SK-N-SH treated with all-trans-retinoic acid at 6 μM for 48 hours (cell line): ENCODE results near the gene SEC61A2.

ENCODE experiments used
- ATAC-seq: fragments of 200-7000 bp; cut with Tn5 transposase; 3 replicates; pipeline ENCODE4 v1.9.1; 2020; ENCODE audit warnings: mild to moderate bottlenecking, moderate library complexity
- BACH2 ChIP-seq: fragments of 250-450 bp; sonication (Bioruptor Pico); IDR thresholded peaks from 2 replicates; pipeline ENCODE4 v1.9.0; 2021; ENCODE audit warnings: mild to moderate bottlenecking, borderline replicate concordance
- CSDC2 ChIP-seq: fragments of 250-450 bp; sonication (Bioruptor Pico); IDR thresholded peaks from 2 replicates; pipeline ENCODE4 v1.5.0; 2020; ENCODE audit warnings: mild to moderate bottlenecking, moderate library complexity
- ESRRG ChIP-seq: fragments of 250-450 bp; sonication (Bioruptor Pico); IDR thresholded peaks from 2 replicates; pipeline ENCODE4 v1.6.1; 2021; ENCODE audit warnings: mild to moderate bottlenecking
- GLIS3 ChIP-seq: fragments of 250-450 bp; sonication (Bioruptor Pico); IDR thresholded peaks from 2 replicates; pipeline ENCODE4 v1.5.0; 2020; ENCODE audit warnings: mild to moderate bottlenecking, moderate library complexity
- ISL1 ChIP-seq: fragments of 250-450 bp; sonication (Bioruptor Pico); IDR thresholded peaks from 2 replicates; pipeline ENCODE4 v2.1.2; 2022; ENCODE audit warnings: mild to moderate bottlenecking, moderate library complexity
- OSR1 ChIP-seq: fragments of 250-450 bp; sonication (Bioruptor Pico); IDR thresholded peaks from 2 replicates; pipeline ENCODE4 v1.8.0; 2022; ENCODE audit warnings: moderate library complexity, mild to moderate bottlenecking, inconsistent platforms
- PPARA ChIP-seq: fragments of 250-450 bp; sonication (Bioruptor Pico); IDR thresholded peaks from 2 replicates; pipeline ENCODE4 v1.5.0; 2020; ENCODE audit warnings: mild to moderate bottlenecking, borderline replicate concordance
- RARB ChIP-seq: fragments of 250-450 bp; sonication (Bioruptor Pico); IDR thresholded peaks from 2 replicates; pipeline ENCODE4 v1.8.0; 2021; ENCODE audit warnings: mild to moderate bottlenecking, moderate library complexity
- SNAI2 ChIP-seq: fragments of 250-450 bp; sonication (Bioruptor Pico); IDR thresholded peaks from 2 replicates; pipeline ENCODE4 v1.5.0; 2020; ENCODE audit warnings: mild to moderate bottlenecking, moderate library complexity
- TCF4 ChIP-seq: fragments of 250-450 bp; sonication (Bioruptor Pico); IDR thresholded peaks from 2 replicates; pipeline ENCODE4 v1.8.0; 2021; ENCODE audit warnings: mild to moderate bottlenecking, moderate library complexity, borderline replicate concordance
- ZC3H10 ChIP-seq: fragments of 250-450 bp; sonication (Bioruptor Pico); IDR thresholded peaks from 2 replicates; pipeline ENCODE4 v1.5.1; 2021; ENCODE audit warnings: mild to moderate bottlenecking, moderate library complexity
- ZFP3 ChIP-seq: fragments of 250-450 bp; sonication (Bioruptor Pico); IDR thresholded peaks from 2 replicates; pipeline ENCODE4 v1.5.0; 2020; ENCODE audit warnings: mild to moderate bottlenecking, moderate library complexity
- ZFP30 ChIP-seq: fragments of 450-650 bp; formaldehyde crosslinking; IDR thresholded peaks from 2 replicates; pipeline ENCODE4 v1.5.0; 2022; ENCODE audit warnings: mild to moderate bottlenecking, moderate library complexity
- ZNF565 ChIP-seq: fragments of 450-650 bp; formaldehyde crosslinking; conservative IDR thresholded peaks from 2 replicates; pipeline ENCODE4 v1.5.0; 2020; ENCODE audit warnings: low read depth, mild to moderate bottlenecking, moderate library complexity
- ZNF70 ChIP-seq: fragments of 450-650 bp; formaldehyde crosslinking; IDR thresholded peaks from 2 replicates; pipeline ENCODE4 v1.5.0; 2020; ENCODE audit warnings: mild to moderate bottlenecking, moderate library complexity
- ZNF8 ChIP-seq: fragments of 450-650 bp; formaldehyde crosslinking; IDR thresholded peaks from 2 replicates; pipeline ENCODE4 v1.5.0; 2020; ENCODE audit warnings: mild to moderate bottlenecking, moderate library complexity
- TF ChIP-seq, protein P1 (sequence below): fragments of 250-450 bp; sonication (Bioruptor Pico); IDR thresholded peaks from 2 replicates; pipeline ENCODE4 v1.8.0; 2020; ENCODE audit warnings: mild to moderate bottlenecking, moderate library complexity, borderline replicate concordance
- TF ChIP-seq, protein P2 (sequence below): fragments of 250-450 bp; sonication (Bioruptor Pico); IDR thresholded peaks from 2 replicates; pipeline ENCODE4 v1.5.1; 2020; ENCODE audit warnings: low read depth, mild to moderate bottlenecking, moderate library complexity
- TF ChIP-seq, protein P3 (sequence below): fragments of 250-450 bp; sonication (Bioruptor Pico); IDR thresholded peaks from 2 replicates; pipeline ENCODE4 v1.5.0; 2020; ENCODE audit warnings: mild to moderate bottlenecking, moderate library complexity
- TF ChIP-seq, protein P4 (sequence below): fragments of 250-450 bp; sonication (Bioruptor Pico); IDR thresholded peaks from 2 replicates; pipeline ENCODE4 v1.8.0; 2021; ENCODE audit warnings: low read depth, mild to moderate bottlenecking, moderate library complexity, borderline replicate concordance
- TF ChIP-seq, protein P5 (sequence below): fragments of 250-450 bp; sonication (Bioruptor Pico); IDR thresholded peaks from 2 replicates; pipeline ENCODE4 v1.5.1; 2021; ENCODE audit warnings: mild to moderate bottlenecking, moderate library complexity

SEC61A2 gene

DNA sequence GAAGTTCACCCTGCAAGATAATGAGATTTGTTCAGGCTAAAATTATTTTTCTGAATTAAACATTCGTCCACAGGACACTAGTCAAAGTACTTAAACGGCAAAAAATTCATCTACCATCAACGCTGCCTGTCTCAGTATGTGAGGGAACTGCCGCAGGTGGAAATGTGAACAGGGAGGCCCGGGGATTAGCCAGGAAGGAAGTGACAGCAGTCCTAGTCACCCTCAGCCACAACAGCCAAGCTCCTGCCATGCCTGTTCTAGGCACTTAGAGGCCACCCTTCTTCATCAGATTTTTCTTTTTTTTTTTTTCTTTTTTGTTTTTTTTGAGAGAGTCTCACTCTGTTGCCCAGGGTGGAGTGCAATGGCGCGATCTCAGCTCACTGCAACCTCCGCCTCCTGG is 56.8 kb downstream of the SEC61A2 start:
- ATAC-seq, result no peak
- TF ChIP-seq, protein P1, sequence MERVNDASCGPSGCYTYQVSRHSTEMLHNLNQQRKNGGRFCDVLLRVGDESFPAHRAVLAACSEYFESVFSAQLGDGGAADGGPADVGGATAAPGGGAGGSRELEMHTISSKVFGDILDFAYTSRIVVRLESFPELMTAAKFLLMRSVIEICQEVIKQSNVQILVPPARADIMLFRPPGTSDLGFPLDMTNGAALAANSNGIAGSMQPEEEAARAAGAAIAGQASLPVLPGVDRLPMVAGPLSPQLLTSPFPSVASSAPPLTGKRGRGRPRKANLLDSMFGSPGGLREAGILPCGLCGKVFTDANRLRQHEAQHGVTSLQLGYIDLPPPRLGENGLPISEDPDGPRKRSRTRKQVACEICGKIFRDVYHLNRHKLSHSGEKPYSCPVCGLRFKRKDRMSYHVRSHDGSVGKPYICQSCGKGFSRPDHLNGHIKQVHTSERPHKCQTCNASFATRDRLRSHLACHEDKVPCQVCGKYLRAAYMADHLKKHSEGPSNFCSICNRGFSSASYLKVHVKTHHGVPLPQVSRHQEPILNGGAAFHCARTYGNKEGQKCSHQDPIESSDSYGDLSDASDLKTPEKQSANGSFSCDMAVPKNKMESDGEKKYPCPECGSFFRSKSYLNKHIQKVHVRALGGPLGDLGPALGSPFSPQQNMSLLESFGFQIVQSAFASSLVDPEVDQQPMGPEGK (CRISPR knock-in tag), result no peak
- no peak for TF ChIP-seq ZFP3 (CRISPR knock-in tag)
- TF ChIP-seq, protein P2, sequence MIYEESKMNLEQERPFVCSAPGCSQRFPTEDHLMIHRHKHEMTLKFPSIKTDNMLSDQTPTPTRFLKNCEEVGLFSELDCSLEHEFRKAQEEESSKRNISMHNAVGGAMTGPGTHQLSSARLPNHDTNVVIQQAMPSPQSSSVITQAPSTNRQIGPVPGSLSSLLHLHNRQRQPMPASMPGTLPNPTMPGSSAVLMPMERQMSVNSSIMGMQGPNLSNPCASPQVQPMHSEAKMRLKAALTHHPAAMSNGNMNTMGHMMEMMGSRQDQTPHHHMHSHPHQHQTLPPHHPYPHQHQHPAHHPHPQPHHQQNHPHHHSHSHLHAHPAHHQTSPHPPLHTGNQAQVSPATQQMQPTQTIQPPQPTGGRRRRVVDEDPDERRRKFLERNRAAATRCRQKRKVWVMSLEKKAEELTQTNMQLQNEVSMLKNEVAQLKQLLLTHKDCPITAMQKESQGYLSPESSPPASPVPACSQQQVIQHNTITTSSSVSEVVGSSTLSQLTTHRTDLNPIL (CRISPR knock-in tag), result no peak

DNA sequence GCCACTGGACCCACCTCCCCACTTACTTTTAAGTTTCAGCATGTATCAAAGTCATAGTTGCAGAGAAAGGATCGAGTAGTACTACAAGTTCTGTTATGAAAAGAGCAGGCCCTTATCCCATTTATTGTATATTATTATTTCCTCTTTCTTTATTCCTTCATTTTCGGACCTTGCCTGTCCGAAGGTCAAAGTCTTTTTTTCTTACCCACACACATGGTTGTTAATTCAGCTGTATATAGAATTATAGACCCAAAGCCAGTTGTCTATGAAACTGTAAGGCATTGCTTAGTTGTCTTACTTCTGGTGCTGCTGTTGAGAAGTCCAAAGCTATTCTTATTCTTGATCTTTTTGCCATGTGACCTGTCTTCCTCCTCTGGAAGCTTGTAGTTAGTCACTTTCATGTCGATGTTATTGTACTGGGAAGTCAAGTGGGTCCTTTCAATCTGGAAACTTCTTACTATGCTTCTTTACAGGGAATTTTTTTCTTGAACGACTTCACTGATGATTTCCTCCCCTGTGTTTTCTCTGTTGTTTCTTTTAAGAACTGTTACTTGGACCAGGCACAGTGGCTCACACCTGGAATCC is 57.9 kb downstream of the SEC61A2 start:
- ATAC-seq, result no peak
- TF ChIP-seq PPARA (CRISPR knock-in tag) (no peak), ESRRG (CRISPR knock-in tag) (no peak), CSDC2 (CRISPR knock-in tag) (no peak), ZC3H10 (CRISPR knock-in tag) (no peak), ZFP30 (CRISPR knock-in tag) (no peak), RARB (CRISPR knock-in tag) (no peak), ZNF565 (no peak), SNAI2 (CRISPR knock-in tag) (no peak), GLIS3 (CRISPR knock-in tag) (no peak), BACH2 (CRISPR knock-in tag) (no peak), OSR1 (CRISPR knock-in tag) (no peak), ZNF70 (no peak), ISL1 (CRISPR knock-in tag) (no peak), TCF4 (CRISPR knock-in tag) (no peak), ZNF8 (CRISPR knock-in tag) (no peak)
- TF ChIP-seq, protein P1 (CRISPR knock-in tag), result no peak
- TF ChIP-seq, protein P3, sequence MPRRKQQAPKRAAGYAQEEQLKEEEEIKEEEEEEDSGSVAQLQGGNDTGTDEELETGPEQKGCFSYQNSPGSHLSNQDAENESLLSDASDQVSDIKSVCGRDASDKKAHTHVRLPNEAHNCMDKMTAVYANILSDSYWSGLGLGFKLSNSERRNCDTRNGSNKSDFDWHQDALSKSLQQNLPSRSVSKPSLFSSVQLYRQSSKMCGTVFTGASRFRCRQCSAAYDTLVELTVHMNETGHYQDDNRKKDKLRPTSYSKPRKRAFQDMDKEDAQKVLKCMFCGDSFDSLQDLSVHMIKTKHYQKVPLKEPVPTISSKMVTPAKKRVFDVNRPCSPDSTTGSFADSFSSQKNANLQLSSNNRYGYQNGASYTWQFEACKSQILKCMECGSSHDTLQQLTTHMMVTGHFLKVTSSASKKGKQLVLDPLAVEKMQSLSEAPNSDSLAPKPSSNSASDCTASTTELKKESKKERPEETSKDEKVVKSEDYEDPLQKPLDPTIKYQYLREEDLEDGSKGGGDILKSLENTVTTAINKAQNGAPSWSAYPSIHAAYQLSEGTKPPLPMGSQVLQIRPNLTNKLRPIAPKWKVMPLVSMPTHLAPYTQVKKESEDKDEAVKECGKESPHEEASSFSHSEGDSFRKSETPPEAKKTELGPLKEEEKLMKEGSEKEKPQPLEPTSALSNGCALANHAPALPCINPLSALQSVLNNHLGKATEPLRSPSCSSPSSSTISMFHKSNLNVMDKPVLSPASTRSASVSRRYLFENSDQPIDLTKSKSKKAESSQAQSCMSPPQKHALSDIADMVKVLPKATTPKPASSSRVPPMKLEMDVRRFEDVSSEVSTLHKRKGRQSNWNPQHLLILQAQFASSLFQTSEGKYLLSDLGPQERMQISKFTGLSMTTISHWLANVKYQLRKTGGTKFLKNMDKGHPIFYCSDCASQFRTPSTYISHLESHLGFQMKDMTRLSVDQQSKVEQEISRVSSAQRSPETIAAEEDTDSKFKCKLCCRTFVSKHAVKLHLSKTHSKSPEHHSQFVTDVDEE (CRISPR knock-in tag), result no peak
- TF ChIP-seq, protein P2 (CRISPR knock-in tag), result no peak
- TF ChIP-seq, protein P4, sequence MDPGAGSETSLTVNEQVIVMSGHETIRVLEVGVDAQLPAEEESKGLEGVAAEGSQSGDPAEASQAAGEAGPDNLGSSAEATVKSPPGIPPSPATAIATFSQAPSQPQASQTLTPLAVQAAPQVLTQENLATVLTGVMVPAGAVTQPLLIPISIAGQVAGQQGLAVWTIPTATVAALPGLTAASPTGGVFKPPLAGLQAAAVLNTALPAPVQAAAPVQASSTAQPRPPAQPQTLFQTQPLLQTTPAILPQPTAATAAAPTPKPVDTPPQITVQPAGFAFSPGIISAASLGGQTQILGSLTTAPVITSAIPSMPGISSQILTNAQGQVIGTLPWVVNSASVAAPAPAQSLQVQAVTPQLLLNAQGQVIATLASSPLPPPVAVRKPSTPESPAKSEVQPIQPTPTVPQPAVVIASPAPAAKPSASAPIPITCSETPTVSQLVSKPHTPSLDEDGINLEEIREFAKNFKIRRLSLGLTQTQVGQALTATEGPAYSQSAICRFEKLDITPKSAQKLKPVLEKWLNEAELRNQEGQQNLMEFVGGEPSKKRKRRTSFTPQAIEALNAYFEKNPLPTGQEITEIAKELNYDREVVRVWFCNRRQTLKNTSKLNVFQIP, result no peak
- TF ChIP-seq, protein P5, sequence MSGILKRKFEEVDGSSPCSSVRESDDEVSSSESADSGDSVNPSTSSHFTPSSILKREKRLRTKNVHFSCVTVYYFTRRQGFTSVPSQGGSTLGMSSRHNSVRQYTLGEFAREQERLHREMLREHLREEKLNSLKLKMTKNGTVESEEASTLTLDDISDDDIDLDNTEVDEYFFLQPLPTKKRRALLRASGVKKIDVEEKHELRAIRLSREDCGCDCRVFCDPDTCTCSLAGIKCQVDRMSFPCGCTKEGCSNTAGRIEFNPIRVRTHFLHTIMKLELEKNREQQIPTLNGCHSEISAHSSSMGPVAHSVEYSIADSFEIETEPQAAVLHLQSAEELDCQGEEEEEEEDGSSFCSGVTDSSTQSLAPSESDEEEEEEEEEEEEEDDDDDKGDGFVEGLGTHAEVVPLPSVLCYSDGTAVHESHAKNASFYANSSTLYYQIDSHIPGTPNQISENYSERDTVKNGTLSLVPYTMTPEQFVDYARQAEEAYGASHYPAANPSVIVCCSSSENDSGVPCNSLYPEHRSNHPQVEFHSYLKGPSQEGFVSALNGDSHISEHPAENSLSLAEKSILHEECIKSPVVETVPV (CRISPR knock-in tag), result no peak
